GM12801 (cell line): Measurements from ENCODE around the gene NR4A3.

Source experiments
- CTCF ChIP-seq: IDR thresholded peaks from one replicate; pipeline ENCODE4 v1.5.1; 2011; ENCODE audit warnings: control low read depth; ENCODE audit not compliant: insufficient read length; ENCODE audit errors: extremely low read depth

NR4A3 gene

DNA sequence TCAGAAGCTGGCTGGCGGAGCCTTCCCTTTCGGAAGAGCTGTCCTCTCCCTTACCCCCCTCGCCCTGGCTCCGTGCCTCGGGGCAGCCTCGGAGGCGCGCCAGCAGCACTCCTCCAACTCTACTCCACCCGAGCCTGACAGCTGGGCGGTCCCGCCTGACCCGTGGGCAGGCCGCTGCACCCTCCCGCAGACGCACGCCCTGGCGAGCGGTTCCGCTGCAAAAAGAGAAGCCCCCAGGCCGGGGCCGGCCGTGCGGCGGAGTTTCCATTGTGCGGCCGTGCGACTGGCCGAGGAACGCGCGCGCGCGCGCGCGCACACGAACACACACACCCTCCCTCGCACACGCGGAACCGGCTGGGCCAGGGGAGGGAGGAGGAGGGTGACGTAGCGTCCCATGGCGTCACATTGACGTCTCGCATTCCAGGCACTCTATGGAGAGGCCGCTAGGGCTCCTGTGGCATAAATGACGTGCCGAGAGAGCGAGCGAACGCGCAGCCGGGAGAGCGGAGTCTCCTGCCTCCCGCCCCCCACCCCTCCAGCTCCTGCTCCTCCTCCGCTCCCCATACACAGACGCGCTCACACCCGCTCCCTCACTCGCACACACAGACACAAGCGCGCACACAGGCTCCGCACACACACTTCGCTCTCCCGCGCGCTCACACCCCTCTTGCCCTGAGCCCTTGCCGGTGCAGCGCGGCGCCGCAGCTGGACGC is at the start of gene NR4A3:
NR4A3 (plus strand) TSS at position 490 of the 713 bp plus-strand sequence. CDS start 6,158 bp downstream, outside the sequence.
- TF ChIP-seq CTCF = no peak

GRCh38 chr9:99773468-99774138 is 48.1 kb upstream of the NR4A3 start:
- TF ChIP-seq CTCF = no peak

- no peak for TF ChIP-seq CTCF
Observed at GRCh38 chr9:99778308-99778707, 43.4 kb upstream of the NR4A3 start.

GRCh38 chr9:99778836-99779235 is 42.8 kb upstream of the NR4A3 start:
- TF ChIP-seq CTCF = no peak

DNA sequence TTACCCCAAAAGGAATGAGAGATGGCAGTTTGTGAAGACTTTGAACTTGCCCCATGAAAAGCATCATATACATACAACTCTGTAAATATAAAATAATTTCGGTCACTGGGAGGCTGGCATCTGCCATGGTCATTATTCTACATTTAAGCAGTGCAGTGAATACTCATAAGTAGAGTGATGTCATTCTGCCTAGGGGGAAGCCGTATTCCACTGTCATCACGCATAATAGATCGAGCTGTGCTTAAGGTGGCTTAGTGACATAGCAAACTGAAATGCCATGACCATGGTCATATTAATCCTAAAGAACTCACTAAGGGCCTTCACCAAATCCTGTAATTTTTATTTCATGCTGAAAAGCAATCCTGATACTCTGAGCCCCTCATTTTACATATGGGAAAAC is 42.4 kb upstream of the NR4A3 start:
- no peak for TF ChIP-seq CTCF

GRCh38 chr9:99782962-99783718 is 38.5 kb upstream of the NR4A3 start:
- no peak for TF ChIP-seq CTCF

DNA sequence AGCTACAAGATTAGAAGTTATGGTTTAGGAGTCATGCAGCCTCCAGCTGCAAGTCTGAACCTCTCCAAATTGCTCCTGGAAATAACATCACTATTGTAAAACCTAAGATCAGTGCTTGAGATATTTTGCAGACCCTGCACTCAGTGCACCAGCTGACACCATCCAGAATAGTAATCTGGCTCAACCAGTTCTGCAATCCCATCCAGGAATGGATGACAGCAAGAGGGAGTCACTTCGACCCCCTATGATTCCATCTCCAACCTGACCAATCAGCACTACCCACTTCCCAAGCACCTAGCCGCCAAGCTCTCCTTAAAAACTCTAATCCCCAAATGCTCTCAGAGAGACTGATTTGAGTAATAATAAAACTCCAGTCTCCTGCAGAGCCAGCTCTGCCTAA is 37.9 kb upstream of the NR4A3 start:
- TF ChIP-seq CTCF = no peak
